ENCODE measurements around the gene RBL2.
"Not testable (repeated sequence)": the region's sequence is repeated elsewhere in the genome, so short reads cannot be mapped to it uniquely, and the experiment has no call there.

Gene RBL2

GRCh38 chr16:53503270-53503923 lies 69.1 kb downstream of the RBL2 start:
- DNase-seq (ENCODE audit: insufficient read length, low spot score) (peak; percentile 99), FAIRE-seq (peak; percentile 98)

- FAIRE-seq: no peak
Observed at GRCh38 chr16:53503991-53504663, 69.9 kb downstream of the RBL2 start.

GRCh38 chr16:53504665-53505064 lies 70.4 kb downstream of the RBL2 start:
- FAIRE-seq (no peak), DNase-seq (ENCODE audit: insufficient read length, low spot score) (no peak)

More at GRCh38 chr16:53503991-53504663, 69.9 kb downstream of the RBL2 start:
- DNase-seq (ENCODE audit: insufficient read length, low spot score): no peak

GRCh38 chr16:53506254-53506653 lies 72.0 kb downstream of the RBL2 start:
- DNase-seq (ENCODE audit: insufficient read length, low spot score) (no peak), FAIRE-seq (no peak)

- no peak for FAIRE-seq
- DNase-seq (ENCODE audit: insufficient read length, low spot score): no peak
Observed at GRCh38 chr16:53507464-53508179, 73.4 kb downstream of the RBL2 start.

- FAIRE-seq: no peak
- peak; percentile 74 for DNase-seq (ENCODE audit: insufficient read length, low spot score)
Observed at GRCh38 chr16:53509906-53510703, 75.8 kb downstream of the RBL2 start.

- DNase-seq (ENCODE audit: insufficient read length, low spot score) (no peak), FAIRE-seq (no peak)
Observed at GRCh38 chr16:53510704-53511070, 76.4 kb downstream of the RBL2 start.

- FAIRE-seq (no peak), DNase-seq (ENCODE audit: insufficient read length, low spot score) (no peak)
Observed at GRCh38 chr16:53511084-53511402, 76.8 kb downstream of the RBL2 start.

GRCh38 chr16:53511403-53512280 lies 77.4 kb downstream of the RBL2 start:
- DNase-seq (ENCODE audit: insufficient read length, low spot score): no peak
- FAIRE-seq: no peak

- not testable (repeated sequence) for DNase-seq (ENCODE audit: insufficient read length, low spot score); FAIRE-seq
Observed at GRCh38 chr16:53512795-53513194, 78.5 kb downstream of the RBL2 start.

GRCh38 chr16:53515259-53515658 lies 81.0 kb downstream of the RBL2 start:
- DNase-seq (ENCODE audit: insufficient read length, low spot score) (no peak), FAIRE-seq (no peak)

- DNase-seq (ENCODE audit: insufficient read length, low spot score) (no peak), FAIRE-seq (no peak)
Observed at GRCh38 chr16:53515811-53516210, 81.5 kb downstream of the RBL2 start.

- DNase-seq (ENCODE audit: insufficient read length, low spot score): no peak
- FAIRE-seq: no peak
Observed at GRCh38 chr16:53517851-53518250, 83.6 kb downstream of the RBL2 start.

- DNase-seq (ENCODE audit: insufficient read length, low spot score): peak; percentile 45
- no peak for FAIRE-seq
Observed at GRCh38 chr16:53518550-53519416, 84.5 kb downstream of the RBL2 start.

GRCh38 chr16:53519417-53520091 lies 85.3 kb downstream of the RBL2 start:
- no peak for DNase-seq (ENCODE audit: insufficient read length, low spot score)
- FAIRE-seq: no peak

- DNase-seq (ENCODE audit: insufficient read length, low spot score): no peak
- FAIRE-seq: no peak
Observed at GRCh38 chr16:53523126-53523804, 89.0 kb downstream of the RBL2 start.

GRCh38 chr16:53523971-53524548 lies 89.8 kb downstream of the RBL2 start:
- DNase-seq (ENCODE audit: insufficient read length, low spot score) (no peak), FAIRE-seq (no peak)

GRCh38 chr16:53528797-53529196 lies 94.5 kb downstream of the RBL2 start:
- no peak for DNase-seq (ENCODE audit: insufficient read length, low spot score)
- FAIRE-seq: no peak

All from HTR-8/SVneo (cell line).